Kidney (tissue), 14 donors: ENCODE measurements around the gene RASGRP2. TPM values are rescaled to one million over a fixed set of nuclear protein-coding genes. Genes with fewer than 3 reads are reported as not detected.
A peak's percentile ranks its signal among the peaks of the same experiment; 100 is the strongest.

Experiments used
- DNase-seq, 5 donors: peaks; one replicate each; pipeline ENCODE4 v3.0.0-alpha.2; 2013 to 2020
- FAIRE-seq: peaks from 2 replicates; lab custom pipeline; 2012; peaks lifted over from hg19 to GRCh38; lab: Jason Lieb, UNC
- H3K27ac ChIP-seq, 2 donors: one replicate each; pipeline ENCODE4 v1.7.0; 2013; ENCODE audit warnings: low read depth in 2 of 2, low read length in 2 of 2, inconsistent platforms in 1 of 2
- H3K27me3 ChIP-seq: one replicate; pipeline ENCODE4 v1.7.1; 2013; ENCODE audit warnings: low read length, inconsistent platforms; ENCODE audit not compliant: control insufficient read depth, insufficient read depth
- H3K36me3 ChIP-seq, 3 donors: one replicate each; pipeline versions ENCODE4 v1.7.0 to v1.7.1; 2013; ENCODE audit warnings: low read length in 3 of 3, control low read depth in 1 of 3, inconsistent platforms in 1 of 3; ENCODE audit not compliant: insufficient read depth in 3 of 3, control insufficient read depth in 2 of 3
- H3K4me1 ChIP-seq, 3 donors: one replicate each; pipeline versions ENCODE4 v1.7.0 to v1.7.1; 2013; ENCODE audit warnings: low read length in 3 of 3, inconsistent platforms in 1 of 3, low read depth in 1 of 3; ENCODE audit not compliant: control insufficient read depth in 2 of 3, insufficient read depth in 2 of 3
- H3K4me3 ChIP-seq, 3 donors: one replicate each; pipeline versions ENCODE4 v1.7.0 to v1.8.1; 2013; ENCODE audit warnings: low read length in 3 of 3, control low read depth in 1 of 3, inconsistent platforms in 1 of 3
- H3K9ac ChIP-seq, 3 donors: one replicate each; pipeline versions ENCODE4 v1.7.0 to v1.7.1; 2013; ENCODE audit warnings: low read length in 3 of 3, control low read depth in 1 of 3, inconsistent platforms in 1 of 3
- H3K9me3 ChIP-seq, 3 donors: one replicate each; pipeline versions ENCODE4 v1.7.0 to v1.7.1; 2013; ENCODE audit warnings: low read length in 3 of 3, control low read depth in 1 of 3, inconsistent platforms in 1 of 3; ENCODE audit not compliant: control insufficient read depth in 2 of 3, insufficient read depth in 1 of 3
- intact Hi-C: fragments of 100-400 bp; cut with DNase I; formaldehyde crosslinking; loops from one replicate; pipeline ENCODE4 v1.11.1; 2022
- polyA plus RNA-seq: library from polyadenylated mRNA; stranded (reverse); fragments of 350-450 nt; fragmentation: Illumina TruSeq; extraction: RNeasy Lipid Tissue Mini Kit (QIAGEN cat#74804); gene quantifications from one replicate; pipeline ENCODE4 v1.2.3, GENCODE V29; 2014; ENCODE audit warnings: low read depth, low replicate concordance; ENCODE audit not compliant: insufficient read depth
- total RNA-seq: library from RNA; stranded (reverse); fragmentation: NEBNext Ultra II Directional; extraction: Animal tissue kit (Norgen Biotek cat#: 25700); gene quantifications from one replicate; pipeline ENCODE4 v1.2.1, GENCODE V29; 2021
- TF ChIP-seq, protein P1 (sequence below): IDR thresholded peaks from 3 replicates; pipeline ENCODE4 v1.5.1; 2012; ENCODE audit warnings: mild to moderate bottlenecking, moderate library complexity, borderline replicate concordance; ENCODE audit not compliant: insufficient read depth; ENCODE audit errors: extremely low read depth
- donor health status: control.
- donor health status: control.
- donor health status: control.
- donor health status: control.
- donor health status: control.
- donor health status: DM: yes; HTN: yes; CAD: no.
- donor health status: Normal renal cell carcinoma (clear cell type).

RASGRP2 gene
- total and polyA plus RNA-seq, 2 donors from 2014 or later = 14.1 to 42.6 TPM

DNA sequence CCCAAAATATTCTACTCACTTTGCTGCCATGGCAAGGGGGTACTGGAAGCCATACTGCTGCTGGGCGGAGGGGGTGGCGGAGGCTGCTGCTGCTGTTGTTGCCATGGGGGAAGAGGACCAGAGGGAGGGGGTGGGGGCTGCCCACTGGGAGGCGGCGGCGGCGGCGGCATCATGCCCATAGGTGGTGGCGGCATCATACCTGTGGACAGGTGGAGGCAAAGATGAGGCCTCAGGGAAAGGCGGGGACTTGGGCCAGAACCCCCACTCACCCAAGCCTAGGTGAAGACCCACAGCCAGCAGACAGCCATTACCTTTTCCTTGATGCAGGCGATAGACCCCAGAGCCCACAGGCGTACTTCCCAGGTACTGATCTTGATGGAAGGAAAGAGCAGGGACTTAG, 22.9 kb upstream of the RASGRP2 start:
- Histone ChIP-seq H3K36me3 (peaks cover 31 to 73% (median 64%) of the 10 kb centered on the region in 3 donors), H3K27me3 (no peaks in the 10 kb centered on the region), H3K9me3 (no peaks in the 10 kb centered on the region), H3K4me3 (no peak overlapping the region), H3K27ac (no peak overlapping the region), H3K9ac (no peak overlapping the region), H3K4me1 (peaks cover 3 to 42% (median 13%) of the 10 kb centered on the region in 3 donors)
- TF ChIP-seq, protein P1, sequence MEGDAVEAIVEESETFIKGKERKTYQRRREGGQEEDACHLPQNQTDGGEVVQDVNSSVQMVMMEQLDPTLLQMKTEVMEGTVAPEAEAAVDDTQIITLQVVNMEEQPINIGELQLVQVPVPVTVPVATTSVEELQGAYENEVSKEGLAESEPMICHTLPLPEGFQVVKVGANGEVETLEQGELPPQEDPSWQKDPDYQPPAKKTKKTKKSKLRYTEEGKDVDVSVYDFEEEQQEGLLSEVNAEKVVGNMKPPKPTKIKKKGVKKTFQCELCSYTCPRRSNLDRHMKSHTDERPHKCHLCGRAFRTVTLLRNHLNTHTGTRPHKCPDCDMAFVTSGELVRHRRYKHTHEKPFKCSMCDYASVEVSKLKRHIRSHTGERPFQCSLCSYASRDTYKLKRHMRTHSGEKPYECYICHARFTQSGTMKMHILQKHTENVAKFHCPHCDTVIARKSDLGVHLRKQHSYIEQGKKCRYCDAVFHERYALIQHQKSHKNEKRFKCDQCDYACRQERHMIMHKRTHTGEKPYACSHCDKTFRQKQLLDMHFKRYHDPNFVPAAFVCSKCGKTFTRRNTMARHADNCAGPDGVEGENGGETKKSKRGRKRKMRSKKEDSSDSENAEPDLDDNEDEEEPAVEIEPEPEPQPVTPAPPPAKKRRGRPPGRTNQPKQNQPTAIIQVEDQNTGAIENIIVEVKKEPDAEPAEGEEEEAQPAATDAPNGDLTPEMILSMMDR = no peak
- DNase-seq (peak in 2 of 5 donors; percentile 42 to 51), FAIRE-seq (no peak)
- intact Hi-C loops = no loop called here

DNA sequence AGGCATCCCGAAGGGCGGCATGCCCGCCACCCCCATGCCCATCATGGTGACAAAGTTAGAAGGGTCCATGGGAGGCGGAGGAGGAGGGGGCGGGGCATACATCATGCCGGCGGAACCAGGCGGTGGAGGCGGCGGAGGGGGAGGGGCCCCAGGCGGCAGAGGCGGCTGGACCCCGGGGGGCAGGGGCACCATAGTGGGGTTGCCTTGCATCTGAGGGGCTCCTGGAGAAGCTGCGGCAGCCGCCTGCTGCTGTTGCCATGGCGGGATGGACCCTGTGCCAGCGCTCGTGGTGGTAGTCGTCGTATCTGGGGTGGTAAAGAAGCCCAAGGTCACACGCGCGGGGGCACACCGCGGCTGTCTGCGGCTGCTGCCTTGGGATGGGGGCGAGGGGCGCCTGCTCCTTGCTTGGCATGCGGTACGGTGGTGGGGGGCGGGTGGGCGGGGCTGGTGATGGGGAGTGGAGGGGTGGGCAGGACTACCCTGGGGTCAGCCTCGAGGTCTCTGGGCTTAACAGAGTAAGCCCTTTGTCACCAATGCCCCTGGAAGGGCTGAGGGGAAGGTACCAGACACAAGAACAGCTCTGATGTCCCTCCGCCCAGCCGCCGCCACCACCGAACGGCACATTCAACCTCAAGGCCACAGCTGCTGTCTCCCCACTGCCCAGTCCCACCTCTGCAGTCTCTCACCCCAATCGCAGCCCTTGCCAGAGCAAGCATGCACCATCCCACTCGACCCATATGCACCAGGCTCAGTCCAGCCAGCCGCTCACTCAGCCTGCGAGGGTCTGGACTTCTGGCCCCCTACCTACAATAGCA, 22.1 kb upstream of the RASGRP2 start:
- intact Hi-C loops = no loop called here
- Histone ChIP-seq H3K27ac (no peak overlapping the region), H3K4me3 (no peak overlapping the region), H3K36me3 (peaks cover 31 to 65% (median 58%) of the 10 kb centered on the region in 3 donors), H3K9ac (no peak overlapping the region), H3K9me3 (no peaks in the 10 kb centered on the region), H3K27me3 (no peaks in the 10 kb centered on the region), H3K4me1 (peaks cover 3 to 39% (median 14%) of the 10 kb centered on the region in 3 donors)
- FAIRE-seq (no peak), DNase-seq (peak in 2 of 5 donors; percentile 60 to 77)
- TF ChIP-seq, protein P1 = no peak

DNA sequence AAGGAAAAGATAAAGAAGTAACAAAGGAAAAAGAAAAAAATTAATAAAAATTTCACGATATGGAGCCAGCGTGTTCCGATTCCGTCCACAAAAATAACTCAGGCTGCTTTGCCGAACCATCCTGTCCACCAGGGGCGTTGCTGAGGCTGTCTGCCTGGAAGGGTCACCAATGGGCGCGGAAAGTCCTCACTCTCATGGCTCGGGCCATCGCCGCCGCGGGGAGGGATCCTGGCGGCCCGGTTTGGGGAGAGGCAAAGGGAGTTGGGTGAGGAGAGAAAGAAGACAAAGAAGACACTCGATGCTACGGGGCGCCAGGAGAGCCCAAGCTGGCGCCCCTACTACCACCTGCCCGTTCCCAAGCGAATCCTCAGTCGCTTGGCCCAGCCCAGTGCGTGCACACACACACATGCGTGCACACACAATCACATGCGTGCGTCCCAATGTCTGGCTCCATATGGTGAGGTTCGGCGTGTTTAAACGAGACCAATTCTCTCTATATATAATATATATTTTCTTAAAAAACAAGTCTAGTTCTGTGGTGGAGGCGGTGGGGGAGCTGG, 21.4 kb upstream of the RASGRP2 start:
- Histone ChIP-seq H3K27me3 (no peaks in the 10 kb centered on the region), H3K4me3 (no peak overlapping the region), H3K9ac (no peak overlapping the region), H3K4me1 (peaks cover 3 to 44% (median 20%) of the 10 kb centered on the region in 3 donors), H3K27ac (no peak overlapping the region), H3K36me3 (peaks cover 26 to 58% (median 51%) of the 10 kb centered on the region in 3 donors), H3K9me3 (no peaks in the 10 kb centered on the region)
- FAIRE-seq = no peak
- DNase-seq = peak in 2 of 5 donors; percentile 56 to 70
- intact Hi-C loops = no loop called here
- TF ChIP-seq, protein P1 = no peak
